ENCODE data around the gene HIRIP3. TPM values are rescaled to one million over a fixed set of nuclear protein-coding genes. Genes with fewer than 3 reads are reported as not detected.
A peak's percentile ranks its signal among the peaks of the same experiment; 100 is the strongest.

Gene HIRIP3
- total RNA-seq, 1 experiment from 2014 or later = 18.4 TPM

GRCh38 chr16:30004811-30005242 is 9.4 kb upstream of the HIRIP3 start:
- no peaks in the 10 kb centered on the region for H3K9me2 ChIP-seq (replicated peaks; ENCODE audit: low read length)
- intact Hi-C loops (cut with micrococcal nuclease) = no loop called here
- H3K9me3 ChIP-seq (ENCODE audit: low read length) = no peaks in the 10 kb centered on the region
- no peak overlapping the region for H3K27ac ChIP-seq (ENCODE audit: low read length)
- ATAC-seq (peak; percentile 52), DNase-seq (no peak)
- no peak overlapping the region for H3K4me3 ChIP-seq (ENCODE audit: low read length)
- H3F3A ChIP-seq (ENCODE audit: low read length, unreplicated experiment) = no peaks in the 10 kb centered on the region
- H4K20me1 ChIP-seq (ENCODE audit: low read length) = no peaks in the 10 kb centered on the region
- POLR2A ChIA-PET (ENCODE audit: unreplicated experiment) = no interaction called here
- TF ChIP-seq CTCF (conservative IDR thresholded peaks at IDR 0.05; ENCODE audit: low read depth, low read length) = no peak
- no peak for TF ChIP-seq EZH2phosphoT487 (IDR thresholded peaks at IDR 0.05; ENCODE audit: borderline replicate concordance, low read length)
- no peak for TF ChIP-seq EZH2 (IDR thresholded peaks at IDR 0.05; ENCODE audit: low read length, unreplicated experiment)
- H3K36me3 ChIP-seq (ENCODE audit: low read depth, low read length) = no peaks in the 10 kb centered on the region
- H3K4me2 ChIP-seq (ENCODE audit: low read length) = no peak overlapping the region
- H3K4me1 ChIP-seq (ENCODE audit: insufficient read depth, low read length) = no peaks in the 10 kb centered on the region
- BruUV-seq (replicated peaks) = no TSS peak
- no peaks in the 10 kb centered on the region for H3K27me3 ChIP-seq (ENCODE audit: low read length)
- H3K79me2 ChIP-seq (ENCODE audit: low read length) = no peaks in the 10 kb centered on the region
- CTCF ChIA-PET = interaction anchor here (0.6 kb wide), 2 partner anchors 8 to 29 kb away, joined by 3 to 4 read pairs; no protein-coding TSS in a partner anchor
- no peak overlapping the region for H2AFZ ChIP-seq (ENCODE audit: low read length)
- H3K9ac ChIP-seq (ENCODE audit: low read length) = no peak overlapping the region

- Histone ChIP-seq H3K4me1 (ENCODE audit: insufficient read depth, low read length) (no peaks in the 10 kb centered on the region), H3K27me3 (ENCODE audit: low read length) (no peaks in the 10 kb centered on the region), H3K9ac (ENCODE audit: low read length) (no peak overlapping the region), H3F3A (ENCODE audit: low read length, unreplicated experiment) (no peaks in the 10 kb centered on the region), H3K36me3 (ENCODE audit: low read depth, low read length) (no peaks in the 10 kb centered on the region), H3K9me2 (replicated peaks; ENCODE audit: low read length) (no peaks in the 10 kb centered on the region), H3K4me3 (ENCODE audit: low read length) (no peak overlapping the region), H3K79me2 (ENCODE audit: low read length) (no peaks in the 10 kb centered on the region), H4K20me1 (ENCODE audit: low read length) (no peaks in the 10 kb centered on the region), H3K9me3 (ENCODE audit: low read length) (no peaks in the 10 kb centered on the region), H3K27ac (ENCODE audit: low read length) (no peak overlapping the region), H2AFZ (ENCODE audit: low read length) (no peak overlapping the region), H3K4me2 (ENCODE audit: low read length) (no peak overlapping the region)
- ATAC-seq = no peak
- intact Hi-C loops (cut with micrococcal nuclease) = no loop called here
- no peak for TF ChIP-seq EZH2 (IDR thresholded peaks at IDR 0.05; ENCODE audit: low read length, unreplicated experiment)
- no peak for TF ChIP-seq EZH2phosphoT487 (IDR thresholded peaks at IDR 0.05; ENCODE audit: borderline replicate concordance, low read length)
- no peak for TF ChIP-seq CTCF (conservative IDR thresholded peaks at IDR 0.05; ENCODE audit: low read depth, low read length)
- BruUV-seq (replicated peaks) = no TSS peak
- CTCF ChIA-PET = no interaction called here
- POLR2A ChIA-PET (ENCODE audit: unreplicated experiment) = no interaction called here
- no peak for DNase-seq
These were observed 9.0 kb upstream of the HIRIP3 start for GRCh38 chr16:30004424-30004776.

- H3K79me2 ChIP-seq (ENCODE audit: low read length) = no peaks in the 10 kb centered on the region
These were observed 8.4 kb upstream of the HIRIP3 start for GRCh38 chr16:30003670-30004423.

More at GRCh38 chr16:30003670-30004423, 8.4 kb upstream of the HIRIP3 start:
- H4K20me1 ChIP-seq (ENCODE audit: low read length) = no peaks in the 10 kb centered on the region
- TF ChIP-seq CTCF (conservative IDR thresholded peaks at IDR 0.05; ENCODE audit: low read depth, low read length) = no peak
- TF ChIP-seq EZH2phosphoT487 (IDR thresholded peaks at IDR 0.05; ENCODE audit: borderline replicate concordance, low read length) = no peak
- TF ChIP-seq EZH2 (IDR thresholded peaks at IDR 0.05; ENCODE audit: low read length, unreplicated experiment) = no peak
- H3K4me1 ChIP-seq (ENCODE audit: insufficient read depth, low read length) = no peaks in the 10 kb centered on the region
- no peaks in the 10 kb centered on the region for H3K9me2 ChIP-seq (replicated peaks; ENCODE audit: low read length)
- no peak overlapping the region for H3K4me3 ChIP-seq (ENCODE audit: low read length)
- H2AFZ ChIP-seq (ENCODE audit: low read length) = no peak overlapping the region
- no peak overlapping the region for H3K9ac ChIP-seq (ENCODE audit: low read length)
- no peak overlapping the region for H3K27ac ChIP-seq (ENCODE audit: low read length)
- POLR2A ChIA-PET (ENCODE audit: unreplicated experiment) = no interaction called here
- no TSS peak for BruUV-seq (replicated peaks)
- no peaks in the 10 kb centered on the region for H3K27me3 ChIP-seq (ENCODE audit: low read length)
- no peaks in the 10 kb centered on the region for H3F3A ChIP-seq (ENCODE audit: low read length, unreplicated experiment)
- no peaks in the 10 kb centered on the region for H3K9me3 ChIP-seq (ENCODE audit: low read length)
- no peaks in the 10 kb centered on the region for H3K36me3 ChIP-seq (ENCODE audit: low read depth, low read length)
- H3K4me2 ChIP-seq (ENCODE audit: low read length) = no peak overlapping the region
- intact Hi-C loops (cut with micrococcal nuclease) = no loop called here
- CTCF ChIA-PET = no interaction called here
- ATAC-seq (no peak), DNase-seq (no peak)
